Endothelial cell of hepatic sinusoid (primary cell): Measurements from ENCODE around the gene TUBGCP2.
"Not testable (repeated sequence)": the region's sequence is repeated elsewhere in the genome, so short reads cannot be mapped to it uniquely, and the experiment has no call there.

Experiments
- in situ Hi-C: cut with HindIII; loops from 2 replicates; pipeline ENCODE4 v1.10.0; 2017; ENCODE audit warnings: low sequenced_read_pairs

Gene TUBGCP2

DNA sequence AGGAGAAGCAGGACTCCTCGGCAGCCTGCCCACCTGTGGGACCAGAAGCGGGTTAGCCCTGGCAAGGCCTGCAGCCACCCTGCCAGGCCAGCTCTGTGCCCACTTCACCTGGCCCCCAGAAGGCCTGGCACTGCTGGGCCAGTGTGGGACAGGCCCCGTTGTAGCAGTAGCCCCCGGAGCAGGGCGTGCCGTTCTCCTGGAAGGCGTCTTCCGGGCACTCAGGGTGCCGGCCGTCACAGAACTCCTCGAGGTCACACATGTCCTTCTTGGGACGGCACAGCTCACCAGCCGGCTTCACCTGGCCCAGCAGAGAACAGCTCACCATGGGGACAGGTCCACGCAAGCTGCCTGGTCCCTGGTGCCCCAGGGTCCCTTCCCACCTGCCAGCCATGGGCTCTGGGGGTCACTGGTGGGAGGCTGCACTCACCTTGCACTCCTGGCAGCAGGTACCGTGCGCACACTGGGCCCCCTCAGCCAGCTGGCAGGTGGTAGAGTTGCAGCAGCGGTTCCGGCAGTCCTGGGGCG lies 37.8 kb downstream of the TUBGCP2 start:
- in situ Hi-C loops = no loop called here

DNA sequence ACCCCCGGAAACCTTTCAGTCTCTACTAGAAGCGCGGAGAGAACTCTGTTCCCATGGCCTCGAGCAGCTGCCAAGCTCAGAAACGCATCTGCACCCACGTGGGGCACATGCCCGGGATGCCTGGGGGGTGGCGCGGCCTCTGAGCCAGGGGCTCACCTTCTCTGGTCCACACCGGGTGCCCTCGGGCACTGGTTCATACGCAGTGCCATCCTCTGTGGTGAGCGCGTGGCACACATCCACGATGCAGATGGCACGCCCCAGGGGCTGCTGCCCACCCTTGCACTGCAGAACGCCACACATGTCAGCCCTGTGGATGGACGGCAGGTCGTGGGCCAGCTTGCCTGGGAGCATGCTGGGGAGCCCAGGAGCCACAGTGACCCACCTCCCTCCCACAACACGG lies 38.5 kb downstream of the TUBGCP2 start:
- in situ Hi-C loops = no loop called here

DNA sequence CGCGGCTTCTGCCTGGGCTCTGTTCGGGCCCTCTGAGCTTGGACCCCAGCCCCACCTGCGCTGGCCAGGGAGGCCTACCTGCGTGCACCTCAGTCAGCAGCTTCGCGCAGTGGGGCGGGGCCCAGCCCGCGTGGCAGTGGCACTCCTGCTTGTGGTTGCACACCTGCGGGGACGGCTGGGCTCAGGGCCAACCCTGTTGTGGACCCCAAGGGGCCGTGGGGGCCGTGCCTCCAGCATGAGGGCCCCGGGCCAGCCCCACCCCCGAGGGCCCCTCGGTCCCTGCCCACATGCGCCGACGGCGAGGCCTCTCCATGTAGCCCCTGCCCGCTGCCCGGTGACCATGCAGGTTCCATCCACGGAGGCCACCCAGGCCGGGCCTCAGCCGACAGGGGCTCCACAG lies 39.3 kb downstream of the TUBGCP2 start:
- in situ Hi-C loops = no loop called here

DNA sequence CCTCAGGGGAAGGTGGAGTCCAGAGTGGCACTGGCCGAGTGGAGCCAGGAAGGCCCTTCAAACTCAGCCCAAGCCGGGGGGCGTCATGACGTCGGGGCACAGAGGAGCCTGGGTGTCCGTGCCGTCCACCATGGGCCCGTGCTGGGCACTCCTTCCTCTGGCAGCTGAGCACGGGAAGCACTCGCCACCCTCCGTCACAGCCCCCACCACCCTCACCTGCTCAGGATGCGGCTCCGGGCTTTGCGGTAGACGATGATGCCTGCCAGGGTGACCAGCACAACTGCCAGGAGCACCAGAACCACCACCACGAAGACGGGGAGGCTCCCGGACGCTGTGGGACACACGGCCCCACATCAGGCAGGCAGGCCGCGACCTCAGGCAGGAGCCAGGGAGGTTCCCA lies 40.1 kb downstream of the TUBGCP2 start:
- in situ Hi-C loops = no loop called here

DNA sequence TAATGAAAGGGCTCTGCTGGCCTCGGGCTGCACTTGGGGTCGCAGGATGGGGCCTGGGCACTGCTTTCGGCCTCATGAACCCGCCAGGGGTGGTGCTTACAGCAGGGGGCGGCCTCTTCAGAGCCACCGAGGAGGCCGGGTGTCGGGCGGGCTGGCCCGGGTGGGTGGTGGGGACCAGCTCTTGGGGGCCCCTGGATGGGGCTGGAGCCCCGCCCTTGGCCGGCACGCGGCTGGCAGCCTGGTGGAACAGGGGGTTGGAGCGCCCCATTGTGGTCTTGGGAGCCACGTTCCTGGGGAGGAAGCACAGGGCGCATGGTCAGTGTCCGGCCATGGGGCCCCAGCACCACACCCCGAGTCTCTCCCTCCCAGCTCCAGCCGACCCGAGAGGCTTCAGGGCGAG lies 40.8 kb downstream of the TUBGCP2 start:
- in situ Hi-C loops = no loop called here

DNA sequence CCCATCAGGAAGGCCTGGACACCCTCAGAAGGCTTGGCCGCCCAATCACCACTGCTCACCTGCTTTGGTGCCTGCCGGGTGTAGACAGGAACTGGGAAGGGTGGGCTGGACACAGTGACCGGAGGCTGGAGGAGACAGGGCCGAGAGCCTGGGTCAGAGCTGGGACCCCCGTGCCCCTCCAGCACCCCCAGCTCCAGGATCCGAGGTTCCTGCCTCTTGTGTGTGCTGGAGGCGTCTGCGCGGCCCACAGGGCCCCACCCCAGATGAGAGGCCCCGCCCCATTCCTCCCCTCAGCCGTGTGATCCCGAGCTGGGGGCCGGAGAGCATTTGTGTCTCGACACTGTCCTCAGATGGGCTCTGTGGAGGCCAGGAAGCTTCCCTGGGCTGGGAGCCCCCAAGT lies 41.4 kb downstream of the TUBGCP2 start:
- in situ Hi-C loops = no loop called here

DNA sequence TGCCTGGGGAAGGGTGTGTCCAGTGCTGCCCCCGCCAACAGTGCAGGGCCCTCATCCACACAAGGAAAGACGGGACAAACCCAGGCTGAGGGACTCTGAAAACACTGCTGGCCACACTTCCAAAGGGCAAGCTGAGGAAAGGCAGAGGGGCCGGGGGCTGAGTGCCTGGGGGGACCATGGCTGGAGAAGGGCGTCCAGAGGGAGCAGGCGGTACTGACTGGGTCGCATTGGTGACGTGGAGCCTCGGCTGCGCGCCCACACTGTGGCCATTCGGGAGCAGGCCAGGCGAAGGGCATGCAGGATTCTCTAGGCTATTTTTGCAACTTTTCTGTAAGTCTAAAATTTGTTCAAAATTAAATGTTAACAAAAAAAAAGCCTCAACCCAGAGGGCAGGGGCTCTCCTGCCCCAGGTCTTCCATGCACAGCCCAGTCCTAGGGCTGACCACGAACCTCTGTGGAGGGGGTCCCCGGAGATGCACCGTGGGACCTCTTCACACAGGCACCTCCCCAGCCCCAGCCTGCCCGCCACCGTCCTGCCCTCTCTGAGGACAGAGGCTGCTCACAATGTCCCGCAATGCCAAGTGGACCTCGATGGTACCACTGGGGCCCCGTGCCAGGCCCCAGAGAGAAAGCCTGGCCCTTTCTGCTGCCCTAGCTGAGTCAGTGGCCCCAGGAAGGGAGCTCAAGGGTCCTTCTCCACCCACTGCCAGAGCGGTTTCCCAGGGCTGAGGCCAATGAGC lies 42.4 kb downstream of the TUBGCP2 start:
- in situ Hi-C loops = no loop called here

DNA sequence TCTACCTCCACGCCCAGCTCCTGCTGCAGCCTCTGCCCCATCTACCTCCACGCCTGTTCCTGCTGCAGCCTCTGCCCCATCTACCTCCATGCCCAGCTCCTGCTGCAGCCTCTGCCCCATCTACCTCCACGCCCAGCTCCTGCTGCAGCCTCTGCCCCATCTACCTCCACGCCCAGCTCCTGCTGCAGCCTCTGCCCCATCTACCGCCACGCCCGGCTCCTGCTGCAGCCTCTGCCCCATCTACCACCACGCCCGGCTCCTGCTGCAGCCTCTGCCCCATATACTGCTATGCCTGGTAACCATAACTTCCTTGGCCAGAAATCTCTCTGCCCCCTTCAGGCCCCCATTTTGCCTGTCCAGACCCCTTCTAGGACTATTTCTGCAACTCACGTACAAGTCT lies 43.6 kb downstream of the TUBGCP2 start:
- in situ Hi-C loops = not testable (repeated sequence)

DNA sequence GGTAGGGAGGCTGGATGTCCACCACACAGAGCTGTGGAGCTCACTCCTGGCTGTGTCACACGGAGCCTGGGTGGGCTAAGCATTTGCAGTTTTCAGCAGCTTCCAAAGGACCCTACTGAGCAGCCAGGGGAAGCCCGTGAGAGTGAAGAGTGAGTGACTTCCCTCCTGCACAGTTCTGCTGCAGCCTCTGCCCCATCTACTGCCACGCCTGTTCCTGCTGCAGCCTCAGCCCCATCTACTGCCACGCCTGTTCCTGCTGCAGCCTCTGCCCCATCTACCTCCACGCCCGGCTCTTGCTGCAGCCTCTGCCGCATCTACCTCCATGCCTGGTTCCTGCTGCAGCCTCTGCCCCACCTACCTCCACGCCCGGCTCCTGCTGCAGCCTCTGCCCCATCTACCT lies 44.2 kb downstream of the TUBGCP2 start:
- in situ Hi-C loops = no loop called here

DNA sequence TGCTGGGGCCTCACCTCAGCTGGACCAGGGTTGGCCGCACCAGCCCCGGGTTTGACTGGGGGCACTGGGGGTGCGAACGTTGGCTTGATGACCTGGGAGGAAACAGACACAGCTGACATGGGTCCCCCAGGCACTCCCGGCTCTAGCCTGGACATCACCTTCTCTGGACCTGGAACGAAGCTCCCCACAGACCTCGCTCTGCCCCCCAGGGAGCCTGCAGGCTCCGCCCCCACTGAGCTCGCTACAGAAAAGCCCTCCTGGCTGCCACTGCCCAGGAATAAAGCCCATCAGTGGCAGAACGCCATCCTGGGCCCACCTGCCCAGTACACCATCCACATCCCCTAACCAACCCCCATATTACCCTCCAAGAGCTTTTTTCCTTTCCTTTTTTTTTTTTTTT lies 45.0 kb downstream of the TUBGCP2 start:
- in situ Hi-C loops = no loop called here

DNA sequence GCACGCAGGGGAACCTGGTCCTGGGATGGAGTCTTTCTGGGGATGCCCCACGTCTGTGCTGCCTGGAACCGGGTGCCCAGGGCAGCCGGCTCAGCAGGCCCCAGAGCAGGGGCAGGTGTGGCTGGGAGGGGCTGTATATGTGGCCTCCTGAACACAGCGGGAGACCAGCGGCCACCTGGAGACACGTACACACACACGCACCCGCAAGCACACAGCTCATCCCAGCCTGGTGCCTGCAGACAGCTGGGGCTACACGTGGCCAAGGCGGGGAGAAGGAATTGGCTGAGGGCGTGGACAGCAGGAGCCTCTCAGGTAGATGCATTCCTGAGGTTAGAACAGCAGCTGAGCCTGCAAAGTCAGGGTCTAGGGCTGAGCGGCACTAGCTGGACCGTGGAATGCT lies 46.0 kb downstream of the TUBGCP2 start:
- in situ Hi-C loops = no loop called here

DNA sequence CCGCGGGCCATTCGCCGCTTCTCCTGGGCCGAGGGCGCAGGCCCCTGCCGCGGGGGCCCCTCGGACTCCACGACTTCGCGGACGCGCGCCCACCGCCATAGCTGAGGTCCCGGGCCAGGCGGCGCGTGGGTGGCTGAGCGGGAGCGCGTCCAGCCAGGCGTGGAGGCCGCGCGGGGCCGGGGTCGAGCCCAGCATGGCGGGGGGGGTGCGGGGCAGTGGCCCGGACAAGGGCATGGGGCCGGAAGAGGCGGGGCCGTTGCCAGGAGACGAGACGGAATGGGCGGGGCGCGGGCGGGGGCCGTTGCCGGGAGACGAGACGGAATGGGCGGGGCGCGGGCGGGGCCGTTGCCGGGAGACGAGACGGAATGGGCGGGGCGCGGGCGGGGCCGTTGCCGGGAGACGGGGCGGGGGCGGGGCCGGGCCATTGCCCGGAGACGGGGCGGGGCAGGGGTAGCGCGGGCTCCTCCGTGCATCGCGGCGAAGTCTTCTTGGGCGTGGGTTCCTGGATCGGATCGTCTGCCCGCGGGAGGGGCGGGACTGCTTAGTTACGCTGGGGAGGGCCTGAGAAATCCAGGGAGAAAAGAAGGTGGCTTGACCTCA lies 46.8 kb downstream of the TUBGCP2 start:
- in situ Hi-C loops = no loop called here

DNA sequence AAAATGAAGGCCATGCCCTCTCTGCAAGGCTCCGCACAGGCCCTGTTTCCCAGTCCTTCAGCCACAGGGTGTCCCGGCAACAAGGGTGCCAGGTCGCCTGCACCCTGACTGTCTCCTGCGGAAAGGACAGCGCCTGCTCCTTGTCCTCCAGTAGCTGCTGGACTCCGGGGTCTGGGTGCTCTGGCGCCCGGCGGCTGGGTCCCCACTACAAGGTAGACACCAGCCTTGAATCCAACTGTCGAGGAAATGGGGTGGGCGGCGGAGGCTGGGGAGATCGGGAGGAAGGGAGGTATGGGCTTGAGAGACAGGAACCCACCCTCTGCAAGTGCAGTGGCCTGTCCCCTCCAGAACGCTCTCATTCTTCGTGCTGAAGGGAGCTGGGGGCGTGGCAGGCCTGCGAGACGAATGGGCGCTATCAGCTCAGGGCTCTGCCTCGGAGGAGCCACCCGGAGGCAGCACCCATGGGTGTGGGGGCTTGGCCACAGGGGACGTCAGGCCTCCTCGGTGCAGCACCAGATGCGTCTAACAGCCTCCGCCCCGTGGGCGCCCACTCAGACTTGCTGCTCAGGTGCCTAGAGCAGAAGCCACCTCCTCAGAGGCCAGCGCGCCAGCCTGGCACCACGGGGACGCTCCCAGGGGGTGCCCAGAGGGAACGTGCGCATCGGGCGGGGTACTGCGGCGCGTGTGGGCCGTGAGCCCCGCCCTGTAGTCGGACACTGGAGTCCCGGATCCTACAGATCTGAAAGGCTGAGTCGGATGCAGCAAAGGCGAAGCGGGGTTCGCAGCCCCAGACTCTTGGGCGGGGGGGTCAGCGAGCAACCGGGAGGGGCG lies 47.6 kb downstream of the TUBGCP2 start:
- in situ Hi-C loops = no loop called here

DNA sequence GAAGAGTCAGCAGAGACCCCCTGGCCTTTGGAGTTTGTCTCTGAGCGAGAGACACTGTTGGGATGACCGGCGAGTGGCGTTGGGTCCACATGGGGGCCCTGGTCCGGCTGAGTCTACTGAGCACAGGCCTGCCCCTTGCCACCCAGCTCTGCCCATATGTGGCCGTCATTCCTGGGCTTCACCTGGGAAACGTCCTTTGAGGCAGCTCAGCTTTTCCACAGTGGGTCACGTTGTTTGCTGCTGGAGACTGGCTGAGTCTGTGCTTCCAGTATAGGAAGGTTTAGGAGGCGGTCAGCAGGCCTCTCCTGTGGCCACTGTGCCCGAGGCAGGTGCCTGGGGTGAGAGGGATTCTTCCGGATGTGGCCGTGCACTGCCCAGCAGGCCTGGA lies 49.1 kb downstream of the TUBGCP2 start:
- in situ Hi-C loops = loop anchor here (5.0 to 10.0 kb wide), 2 partner anchors 45 to 102 kb away; partner anchors contain the start of genes TUBGCP2 and ZNF511

DNA sequence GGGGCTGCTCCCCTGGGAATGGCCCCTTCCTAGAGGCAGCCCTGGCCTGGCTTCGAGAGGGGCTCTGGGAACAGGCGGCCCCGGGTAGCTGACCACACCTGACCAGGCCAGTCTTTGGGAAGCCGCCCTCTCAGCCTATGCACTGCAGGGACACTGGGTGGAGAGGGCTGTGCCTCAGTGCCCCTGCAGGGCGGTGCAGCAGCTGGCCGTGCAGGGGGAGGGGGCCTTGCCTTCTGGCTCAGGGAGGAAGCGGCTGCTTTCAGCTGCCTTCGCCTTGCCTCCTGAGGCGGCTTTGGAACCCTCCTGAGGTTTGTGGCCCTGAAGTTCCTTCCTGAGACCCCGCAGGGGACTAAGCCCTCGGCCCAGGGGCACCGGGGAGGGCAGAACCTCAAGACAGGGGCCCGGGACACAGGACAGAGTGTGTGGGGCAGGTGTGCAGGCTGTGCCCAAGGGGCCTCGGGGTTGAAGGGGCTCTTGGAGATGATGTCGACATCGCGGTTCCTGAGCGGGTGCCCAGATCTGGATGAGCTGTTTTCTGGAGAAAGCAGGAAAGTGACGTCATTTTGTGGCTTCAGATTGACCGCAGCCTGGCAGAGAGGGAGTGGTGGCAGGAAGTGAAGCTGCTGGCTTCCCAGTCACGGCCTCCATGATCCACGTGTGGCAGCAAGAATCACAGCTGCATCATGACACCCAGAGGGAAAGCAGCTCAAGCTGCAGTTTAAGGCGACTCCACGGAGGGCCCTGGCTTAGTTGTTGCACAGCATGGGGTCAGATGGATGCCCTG lies 49.7 kb downstream of the TUBGCP2 start:
- in situ Hi-C loops = loop anchor here (5.0 to 10.0 kb wide), 2 partner anchors 46 to 102 kb away; partner anchors contain the start of genes TUBGCP2 and ZNF511

DNA sequence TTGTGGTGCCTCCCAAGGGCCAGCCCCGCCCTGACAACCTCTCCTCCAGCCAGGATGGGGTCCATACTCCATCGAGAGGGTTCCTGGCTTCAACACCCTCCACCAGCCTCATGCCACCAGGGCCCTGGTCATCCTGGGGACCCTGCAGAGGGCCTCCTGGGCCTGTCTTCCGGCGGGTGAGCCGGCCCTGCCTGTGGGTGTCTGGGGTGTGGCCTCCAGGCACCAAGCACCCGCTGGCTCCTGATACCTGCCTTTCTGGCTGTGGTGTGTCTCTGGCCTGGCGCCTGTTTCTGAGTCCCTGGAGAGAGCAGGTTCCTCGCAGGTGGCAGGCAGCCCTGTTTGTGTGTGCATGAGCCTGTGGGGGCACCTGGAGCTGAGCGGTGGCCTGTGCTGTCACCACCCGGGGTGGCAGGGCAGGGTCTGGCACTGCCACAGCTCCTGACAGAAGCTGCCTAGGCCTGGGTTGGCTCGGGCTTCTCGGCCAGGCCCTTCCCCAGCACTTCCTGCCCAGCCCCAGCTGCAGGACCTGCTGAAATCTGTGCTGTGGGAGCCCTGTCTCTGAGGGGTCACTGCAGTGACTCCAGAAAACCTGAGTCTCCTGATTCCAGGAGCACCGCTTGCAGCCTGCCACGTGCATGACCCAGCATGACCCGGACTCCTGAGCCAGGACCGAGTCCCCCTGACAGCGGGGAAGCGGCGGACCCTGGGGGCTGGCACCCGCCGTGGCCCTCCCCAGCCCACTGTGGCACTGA lies 50.4 kb downstream of the TUBGCP2 start:
- in situ Hi-C loops = loop anchor here (5.0 to 10.0 kb wide), 2 partner anchors 47 to 101 kb away; partner anchors contain the start of genes TUBGCP2 and ZNF511

DNA sequence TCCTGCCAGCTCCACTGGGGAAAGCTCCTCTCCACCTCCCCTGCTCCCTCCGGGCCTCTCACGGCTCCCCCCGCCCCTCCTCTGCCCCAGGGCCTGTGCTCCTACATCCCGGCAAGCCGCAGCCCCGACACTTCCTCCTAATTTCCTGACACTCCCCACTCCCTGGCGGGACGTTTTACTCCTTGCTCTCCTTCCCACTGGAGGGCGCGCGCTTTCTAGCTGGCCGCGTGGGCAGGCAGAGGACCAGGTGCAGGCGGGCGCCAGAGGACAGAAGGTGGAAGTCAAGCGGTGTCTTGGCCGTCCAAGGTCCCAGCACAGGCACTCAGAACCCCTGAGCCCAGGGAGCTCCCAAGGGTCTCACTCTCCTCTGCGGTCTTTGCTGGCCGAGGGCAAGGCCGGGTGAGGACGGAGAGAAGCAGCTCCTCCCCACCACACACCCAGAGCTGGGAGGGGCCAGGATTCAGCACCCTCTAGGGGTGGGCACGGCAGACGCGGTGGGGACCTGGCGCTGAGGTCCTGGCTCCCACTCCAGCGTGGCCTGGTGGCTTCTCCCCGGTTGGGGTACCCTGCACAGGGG lies 51.1 kb downstream of the TUBGCP2 start:
- in situ Hi-C loops = loop anchor here (5.0 to 10.0 kb wide), 2 partner anchors 47 to 100 kb away; partner anchors contain the start of genes TUBGCP2 and ZNF511

DNA sequence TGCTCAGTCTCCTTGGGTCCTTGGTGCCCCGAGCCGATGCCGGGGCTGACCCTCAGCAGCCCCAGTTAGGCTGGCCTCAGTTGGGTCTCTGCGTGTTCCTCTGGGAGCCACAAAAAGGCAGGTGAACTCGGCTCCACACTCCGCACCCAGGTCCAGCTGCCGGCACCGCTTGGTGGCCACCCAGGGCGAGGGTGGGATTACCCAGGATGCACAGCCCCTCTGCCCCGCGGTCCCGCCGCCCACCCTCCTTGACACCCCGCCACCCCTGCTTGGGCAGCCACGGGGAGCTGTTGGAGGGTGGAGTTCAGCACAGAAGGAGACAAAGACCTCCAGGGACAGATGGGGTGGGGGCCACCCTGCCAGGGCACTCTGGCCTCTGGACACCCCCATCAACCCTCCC lies 53.3 kb downstream of the TUBGCP2 start:
- in situ Hi-C loops = loop anchor here (5.0 to 10.0 kb wide), 2 partner anchors 49 to 98 kb away; partner anchors contain the start of genes TUBGCP2 and ZNF511

DNA sequence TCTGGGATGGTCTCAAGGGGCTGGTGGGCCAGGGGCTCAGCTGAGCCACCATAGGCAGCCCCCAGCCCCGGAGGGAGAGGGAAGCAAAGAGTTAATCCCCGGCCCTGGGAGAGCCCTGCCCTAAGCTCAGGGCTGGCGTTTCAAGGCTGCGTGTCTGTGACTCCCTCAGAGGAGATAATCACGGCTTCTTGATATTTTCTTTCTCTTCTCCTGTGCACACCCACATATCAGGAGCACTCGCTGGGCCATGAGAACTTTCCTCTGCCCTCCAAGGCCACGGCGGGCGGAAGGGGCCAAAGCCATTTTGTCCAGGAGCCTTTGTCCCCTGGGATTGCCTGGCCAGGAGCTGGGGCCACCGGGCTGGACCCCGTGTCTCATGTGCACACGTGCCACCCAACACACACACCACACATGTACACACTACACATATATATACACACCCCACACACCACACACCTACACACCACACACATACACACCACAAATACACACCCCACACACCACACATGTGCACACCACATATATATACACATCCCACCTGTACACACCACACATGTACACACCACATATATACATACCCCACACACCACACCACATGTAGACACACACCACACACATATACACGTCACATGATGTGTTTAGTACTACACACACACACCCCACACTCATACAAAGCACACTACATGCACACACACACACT lies 54.1 kb downstream of the TUBGCP2 start:
- in situ Hi-C loops = loop anchor here (5.0 to 10.0 kb wide), 2 partner anchors 50 to 97 kb away; partner anchors contain the start of genes TUBGCP2 and ZNF511
